Measurements from ENCODE around the gene GOPC. TPM values are rescaled to one million over a fixed set of nuclear protein-coding genes. Genes with fewer than 3 reads are reported as not detected.

GOPC gene
- total and polyA plus RNA-seq, 2 donors (not counting 1 experiment from before 2014, with no cell fraction given) = 8.9 to 26.7 TPM

DNA sequence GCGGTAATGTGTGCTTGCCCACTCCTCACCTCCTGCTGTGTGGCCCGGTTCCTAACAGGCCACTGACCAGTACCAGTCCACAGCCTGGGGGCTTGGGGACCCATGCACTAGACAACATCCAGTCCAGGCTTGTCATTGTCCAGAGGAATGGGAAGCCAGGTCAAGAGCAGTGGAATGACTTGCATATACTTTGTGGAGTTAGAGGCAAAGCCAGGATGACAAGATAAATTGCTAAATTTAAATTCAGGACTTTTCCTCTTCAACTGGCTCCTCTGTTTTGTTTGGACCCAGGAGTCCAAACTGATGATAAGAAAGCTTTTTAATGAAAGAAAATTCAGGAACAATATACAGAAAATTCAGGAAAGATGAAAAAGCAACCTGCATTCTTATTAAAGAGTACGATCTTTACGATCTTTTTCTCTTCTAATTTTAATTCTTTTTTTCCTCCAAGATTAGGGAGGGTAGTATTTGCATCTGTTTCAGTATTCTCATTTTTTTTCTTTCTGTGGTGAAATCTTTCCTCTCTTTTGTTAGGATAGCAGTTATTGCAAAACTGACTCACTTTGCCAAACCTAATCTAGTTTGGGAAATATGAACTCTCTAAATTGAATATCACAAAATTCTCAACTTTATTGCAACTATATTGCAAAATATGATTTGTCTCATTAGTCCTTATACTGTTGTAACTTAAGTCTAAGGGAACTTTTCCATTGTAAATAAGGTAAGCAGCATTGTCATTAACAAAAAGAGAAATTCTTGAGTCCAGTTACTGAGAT, 71.7 kb downstream of the GOPC start:
- Mint-ChIP-seq H3K4me3 (no peak overlapping the region), H3K27ac (no peak overlapping the region), H3K27me3 (peaks cover 25% of the 10 kb centered on the region), H3K4me1 (no peaks in the 10 kb centered on the region), H3K9me3 (ENCODE audit: insufficient read depth) (no peaks in the 10 kb centered on the region)
- DNase-seq = no peak
- no peaks in the 10 kb centered on the region for H3K4me1 ChIP-seq (ENCODE audit: control insufficient read depth in 2 of 2, insufficient read depth in 2 of 2, low read length in 2 of 2)
- H4K20me1 ChIP-seq (ENCODE audit: control insufficient read depth, insufficient read depth, low read length, poor library complexity, severe bottlenecking) = no peaks in the 10 kb centered on the region
- no peak overlapping the region for H2AFZ ChIP-seq (ENCODE audit: insufficient read depth, low read depth, low read length, poor library complexity, severe bottlenecking)
- no peaks in the 10 kb centered on the region for H3K27me3 ChIP-seq (replicated peaks in 1 of 4; ENCODE audit: control extremely low read depth in 1 of 4, control insufficient read depth in 3 of 4, insufficient read depth in 4 of 4, low read length in 3 of 4)
- ChIA-PET CTCF (no interaction called here), POLR2A (no interaction called here)
- no peak overlapping the region for H3K9ac ChIP-seq (ENCODE audit: low read length)
- H3K27ac ChIP-seq (ENCODE audit: low read length in 2 of 2) = no peak overlapping the region
- TF ChIP-seq, protein P1, sequence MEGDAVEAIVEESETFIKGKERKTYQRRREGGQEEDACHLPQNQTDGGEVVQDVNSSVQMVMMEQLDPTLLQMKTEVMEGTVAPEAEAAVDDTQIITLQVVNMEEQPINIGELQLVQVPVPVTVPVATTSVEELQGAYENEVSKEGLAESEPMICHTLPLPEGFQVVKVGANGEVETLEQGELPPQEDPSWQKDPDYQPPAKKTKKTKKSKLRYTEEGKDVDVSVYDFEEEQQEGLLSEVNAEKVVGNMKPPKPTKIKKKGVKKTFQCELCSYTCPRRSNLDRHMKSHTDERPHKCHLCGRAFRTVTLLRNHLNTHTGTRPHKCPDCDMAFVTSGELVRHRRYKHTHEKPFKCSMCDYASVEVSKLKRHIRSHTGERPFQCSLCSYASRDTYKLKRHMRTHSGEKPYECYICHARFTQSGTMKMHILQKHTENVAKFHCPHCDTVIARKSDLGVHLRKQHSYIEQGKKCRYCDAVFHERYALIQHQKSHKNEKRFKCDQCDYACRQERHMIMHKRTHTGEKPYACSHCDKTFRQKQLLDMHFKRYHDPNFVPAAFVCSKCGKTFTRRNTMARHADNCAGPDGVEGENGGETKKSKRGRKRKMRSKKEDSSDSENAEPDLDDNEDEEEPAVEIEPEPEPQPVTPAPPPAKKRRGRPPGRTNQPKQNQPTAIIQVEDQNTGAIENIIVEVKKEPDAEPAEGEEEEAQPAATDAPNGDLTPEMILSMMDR (IDR thresholded peaks at IDR 0.05) = no peak
- no peak for TF ChIP-seq EZH2 (IDR thresholded peaks at IDR 0.05; ENCODE audit: borderline replicate concordance, insufficient read depth, low read depth, low read length, poor library complexity, severe bottlenecking)
- WGBS (ENCODE audit: insufficient coverage) = 88% methylated on average over 2 of the region's 4 CpGs
- H3K4me3 ChIP-seq (ENCODE audit: control extremely low read depth in 1 of 5, extremely low read depth in 1 of 5, insufficient read depth in 1 of 5, low read depth in 2 of 5, low read length in 4 of 5) = no peak overlapping the region
- H3K79me2 ChIP-seq (ENCODE audit: control insufficient read depth, insufficient read depth, low read length) = no peaks in the 10 kb centered on the region
- H3K4me2 ChIP-seq (replicated peaks; ENCODE audit: low read depth, low read length, poor library complexity, severe bottlenecking) = no peak overlapping the region
- H3K9me3 ChIP-seq (ENCODE audit: control extremely low read depth in 1 of 3, control insufficient read depth in 2 of 3, insufficient read depth in 1 of 3, low read length in 2 of 3) = no peaks in the 10 kb centered on the region
- no peak for ATAC-seq (ENCODE audit: low read depth)
- H3K36me3 ChIP-seq (replicated peaks in 1 of 2; ENCODE audit: control extremely low read depth in 1 of 2, control insufficient read depth in 1 of 2, extremely low read depth in 1 of 2, insufficient read depth in 2 of 2, low read length in 1 of 2) = no peaks in the 10 kb centered on the region
- intact Hi-C loops (cut with micrococcal nuclease) = no loop called here

DNA sequence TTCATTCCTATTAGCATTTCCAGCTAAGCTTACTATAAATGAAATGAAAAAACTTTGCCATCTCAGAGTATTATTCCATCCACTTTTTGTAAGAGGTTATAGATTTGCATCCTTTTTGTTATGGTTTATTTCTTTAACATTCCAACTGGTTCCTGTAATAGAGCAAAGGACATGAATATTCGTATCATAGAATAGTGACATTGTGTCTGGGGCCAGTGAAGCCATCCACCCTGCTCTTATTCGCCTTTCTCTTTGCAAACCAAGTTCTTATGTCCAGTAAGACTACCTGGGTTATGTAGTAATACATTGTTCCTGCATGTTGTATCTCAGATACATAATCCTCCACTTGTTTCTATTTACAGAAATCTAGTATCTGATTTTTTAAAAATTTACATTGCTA, 76.7 kb downstream of the GOPC start:
- Mint-ChIP-seq H3K27ac (no peak overlapping the region), H3K4me1 (no peaks in the 10 kb centered on the region), H3K4me3 (no peak overlapping the region), H3K9me3 (ENCODE audit: insufficient read depth) (no peaks in the 10 kb centered on the region), H3K27me3 (peaks cover 26% of the 10 kb centered on the region)
- Histone ChIP-seq H3K27me3 (replicated peaks in 1 of 4; ENCODE audit: control extremely low read depth in 1 of 4, control insufficient read depth in 3 of 4, insufficient read depth in 4 of 4, low read length in 3 of 4) (no peaks in the 10 kb centered on the region), H3K4me3 (ENCODE audit: control extremely low read depth in 1 of 5, extremely low read depth in 1 of 5, insufficient read depth in 1 of 5, low read depth in 2 of 5, low read length in 4 of 5) (no peak overlapping the region), H3K4me2 (replicated peaks; ENCODE audit: low read depth, low read length, poor library complexity, severe bottlenecking) (no peak overlapping the region), H3K4me1 (ENCODE audit: control insufficient read depth in 2 of 2, insufficient read depth in 2 of 2, low read length in 2 of 2) (no peaks in the 10 kb centered on the region), H3K36me3 (replicated peaks in 1 of 2; ENCODE audit: control extremely low read depth in 1 of 2, control insufficient read depth in 1 of 2, extremely low read depth in 1 of 2, insufficient read depth in 2 of 2, low read length in 1 of 2) (no peaks in the 10 kb centered on the region), H4K20me1 (ENCODE audit: control insufficient read depth, insufficient read depth, low read length, poor library complexity, severe bottlenecking) (no peaks in the 10 kb centered on the region), H3K9ac (ENCODE audit: low read length) (no peak overlapping the region), H3K79me2 (ENCODE audit: control insufficient read depth, insufficient read depth, low read length) (no peaks in the 10 kb centered on the region), H2AFZ (ENCODE audit: insufficient read depth, low read depth, low read length, poor library complexity, severe bottlenecking) (no peak overlapping the region), H3K27ac (ENCODE audit: low read length in 2 of 2) (no peak overlapping the region), H3K9me3 (ENCODE audit: control extremely low read depth in 1 of 3, control insufficient read depth in 2 of 3, insufficient read depth in 1 of 3, low read length in 2 of 3) (no peaks in the 10 kb centered on the region)
- ATAC-seq (ENCODE audit: low read depth) (no peak), DNase-seq (no peak)
- TF ChIP-seq EZH2 (IDR thresholded peaks at IDR 0.05; ENCODE audit: borderline replicate concordance, insufficient read depth, low read depth, low read length, poor library complexity, severe bottlenecking) = no peak
- TF ChIP-seq, protein P1 (IDR thresholded peaks at IDR 0.05) = no peak
- intact Hi-C loops (cut with micrococcal nuclease) = no loop called here
- no CpG with 5 or more reads among the region's 2 CpGs for WGBS (ENCODE audit: insufficient coverage)
- ChIA-PET POLR2A (no interaction called here), CTCF (no interaction called here)
